Adrenal gland (tissue), 5 donors: Measurements from ENCODE around the gene JAZF1.

Source experiments
- POLR2A ChIP-seq, 2 donors: fragments of 450-650 bp; IDR thresholded peaks; one replicate each; pipeline ENCODE4 v1.6.1; 2017; ENCODE audit warnings: antibody characterized with exemption in 2 of 2, mild to moderate bottlenecking in 2 of 2, moderate library complexity in 1 of 2
- TF ChIP-seq, protein P1 (sequence below), 6 experiments: fragments of 450-650 bp in 4 of 6; fragments of 200-600 bp in 2 of 6; sonication (generic) in 1 of 6; IDR thresholded peaks; 1 replicate in 5 of 6; 2 replicates in 1 of 6; pipeline versions ENCODE4 v1.5.1 to v1.8.0; 2016 to 2021; ENCODE audit warnings: antibody characterized with exemption in 6 of 6, mild to moderate bottlenecking in 2 of 6, moderate library complexity in 1 of 6
- donor health status: DM: no; HTN: no; CAD: no.

DNA sequence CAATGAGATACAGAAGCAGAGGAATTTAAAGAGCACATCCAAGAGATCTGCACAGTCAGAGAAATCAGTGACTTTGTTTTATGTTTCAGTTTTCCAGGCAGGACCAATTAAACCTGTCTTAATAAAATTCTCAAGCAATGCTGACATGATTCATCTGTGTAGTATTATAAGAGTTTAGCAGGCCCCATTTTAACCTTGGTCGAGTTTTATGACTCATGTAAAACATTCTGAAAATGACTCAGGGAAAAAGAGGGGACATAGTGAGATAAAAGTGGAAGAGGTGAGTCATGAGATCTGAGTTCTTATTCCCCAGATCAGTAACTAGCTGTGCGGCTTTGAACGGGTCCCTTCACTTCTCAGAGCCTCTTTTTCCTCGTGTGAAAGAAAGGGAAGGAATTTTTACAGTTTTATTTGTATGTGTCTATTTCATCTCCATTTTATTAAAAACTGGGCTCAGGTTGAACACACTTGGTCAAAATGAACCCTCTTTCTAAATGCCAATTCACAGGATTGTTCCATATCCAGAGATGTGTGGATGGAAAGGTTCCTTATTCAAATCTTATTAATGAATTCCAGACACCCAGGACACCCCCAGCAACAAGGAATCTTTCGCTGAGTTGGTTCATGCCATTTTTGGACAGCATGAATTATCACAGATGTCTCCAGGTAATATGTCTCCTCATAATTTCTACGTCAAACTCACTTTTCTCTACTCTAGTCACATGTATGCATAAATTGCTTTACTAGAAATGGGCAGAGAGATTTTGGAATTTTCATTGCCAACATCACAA lies 143.2 kb downstream of the JAZF1 start:
- TF ChIP-seq POLR2A (IDR thresholded peaks at IDR 0.05): peak in 1 of 2 donors; percentile 49
- TF ChIP-seq, protein P1, sequence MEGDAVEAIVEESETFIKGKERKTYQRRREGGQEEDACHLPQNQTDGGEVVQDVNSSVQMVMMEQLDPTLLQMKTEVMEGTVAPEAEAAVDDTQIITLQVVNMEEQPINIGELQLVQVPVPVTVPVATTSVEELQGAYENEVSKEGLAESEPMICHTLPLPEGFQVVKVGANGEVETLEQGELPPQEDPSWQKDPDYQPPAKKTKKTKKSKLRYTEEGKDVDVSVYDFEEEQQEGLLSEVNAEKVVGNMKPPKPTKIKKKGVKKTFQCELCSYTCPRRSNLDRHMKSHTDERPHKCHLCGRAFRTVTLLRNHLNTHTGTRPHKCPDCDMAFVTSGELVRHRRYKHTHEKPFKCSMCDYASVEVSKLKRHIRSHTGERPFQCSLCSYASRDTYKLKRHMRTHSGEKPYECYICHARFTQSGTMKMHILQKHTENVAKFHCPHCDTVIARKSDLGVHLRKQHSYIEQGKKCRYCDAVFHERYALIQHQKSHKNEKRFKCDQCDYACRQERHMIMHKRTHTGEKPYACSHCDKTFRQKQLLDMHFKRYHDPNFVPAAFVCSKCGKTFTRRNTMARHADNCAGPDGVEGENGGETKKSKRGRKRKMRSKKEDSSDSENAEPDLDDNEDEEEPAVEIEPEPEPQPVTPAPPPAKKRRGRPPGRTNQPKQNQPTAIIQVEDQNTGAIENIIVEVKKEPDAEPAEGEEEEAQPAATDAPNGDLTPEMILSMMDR (IDR thresholded peaks at IDR 0.05): no peak
